ENCODE data around the gene C1QC. TPM values are rescaled to one million over a fixed set of nuclear protein-coding genes. Genes with fewer than 3 reads are reported as not detected.

C1QC gene
- total RNA-seq, 1 donor from 2014 or later = not detected

DNA sequence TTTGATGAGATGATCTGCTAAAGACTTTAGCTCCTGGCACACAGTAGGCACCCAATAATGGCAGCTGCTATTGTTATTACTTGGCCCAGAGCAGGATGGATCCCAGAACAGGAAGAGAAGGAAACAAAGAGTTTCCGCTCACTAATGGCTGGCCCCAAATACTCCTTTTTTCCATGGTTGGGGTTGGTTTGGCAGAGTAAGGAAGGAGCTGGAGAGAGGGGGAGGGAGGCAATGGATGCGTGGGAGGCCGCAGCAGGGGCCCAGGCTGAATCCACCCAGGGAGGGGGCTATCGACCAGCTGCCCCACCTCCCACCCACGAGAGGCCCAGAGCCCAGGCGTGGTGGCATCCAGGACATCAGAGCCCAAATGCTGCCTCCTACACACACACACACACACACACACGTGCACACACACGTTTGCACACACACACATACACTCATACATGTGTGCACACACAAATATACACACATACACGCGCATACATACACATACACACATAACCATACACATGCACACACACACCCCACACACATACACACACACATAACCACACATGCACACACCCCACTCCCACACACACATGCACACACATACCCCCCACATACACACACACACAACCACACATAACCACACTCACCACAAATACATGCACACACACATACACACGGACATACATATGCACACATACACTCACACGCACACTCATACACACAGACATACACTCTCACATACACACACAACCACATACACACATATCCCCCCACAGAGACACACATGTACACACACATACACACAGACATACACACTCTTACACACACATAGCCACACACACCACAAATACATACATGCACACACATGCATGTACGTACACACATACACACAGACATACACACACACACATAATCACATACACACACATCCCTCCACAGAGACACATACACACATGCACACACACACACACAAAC lies 34.8 kb downstream of the C1QC start:
- DNase-seq (ENCODE audit: low read depth) = no peak

DNA sequence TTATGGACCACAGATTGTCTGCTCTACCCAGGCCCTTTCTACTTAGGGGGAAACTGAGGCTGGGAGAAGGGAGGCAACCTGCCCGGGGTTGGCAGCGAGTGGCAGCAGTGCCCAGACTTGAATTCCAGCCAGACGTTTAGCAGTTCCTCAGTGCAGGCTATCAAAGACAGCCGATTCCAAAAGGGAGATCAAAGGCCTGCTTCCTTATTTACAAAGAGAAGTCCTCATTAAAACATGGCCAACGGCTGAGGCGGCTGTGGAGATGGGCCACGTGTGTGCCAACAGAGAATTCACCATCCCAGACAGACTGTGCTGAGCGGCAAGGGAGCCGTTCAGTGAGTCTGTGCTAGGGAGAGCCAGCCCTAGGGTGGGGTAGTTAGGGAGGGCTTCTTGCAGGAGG lies 37.3 kb downstream of the C1QC start:
- no peak for DNase-seq (ENCODE audit: low read depth)

DNA sequence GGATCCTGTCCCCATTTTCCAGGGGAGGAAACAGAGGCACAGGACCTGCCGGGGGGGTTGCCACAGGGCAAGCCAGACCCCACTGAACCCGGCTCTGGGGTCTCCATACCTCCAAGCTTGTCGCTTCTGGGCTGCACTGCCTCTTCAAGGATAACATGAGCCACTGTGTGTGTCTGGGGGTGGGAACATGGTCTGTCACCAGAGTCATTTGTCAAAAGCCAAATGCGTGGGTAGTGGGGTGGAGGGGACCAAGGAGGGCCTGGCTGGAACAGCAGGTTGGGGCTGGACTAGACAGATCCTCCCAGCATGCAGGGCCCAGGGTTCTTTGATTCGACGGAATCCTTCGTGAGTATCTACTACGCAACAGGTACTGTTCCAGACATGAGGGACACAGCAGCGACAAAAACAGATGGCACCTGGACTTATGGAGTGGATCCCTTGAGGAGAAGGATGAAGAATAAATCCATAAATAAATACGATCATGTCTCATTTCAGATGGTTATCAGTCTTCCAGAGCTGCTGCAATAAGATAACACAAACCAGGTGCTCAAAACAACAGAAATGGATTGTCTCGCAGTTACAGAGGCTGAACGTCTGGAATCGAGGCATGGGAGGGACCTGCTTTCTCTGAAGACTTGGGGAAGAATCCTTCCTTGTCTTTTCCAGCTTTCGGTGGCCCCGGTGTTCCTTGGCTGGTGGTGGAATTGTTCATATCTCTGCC lies 38.3 kb downstream of the C1QC start:
- DNase-seq (ENCODE audit: low read depth) = no peak

DNA sequence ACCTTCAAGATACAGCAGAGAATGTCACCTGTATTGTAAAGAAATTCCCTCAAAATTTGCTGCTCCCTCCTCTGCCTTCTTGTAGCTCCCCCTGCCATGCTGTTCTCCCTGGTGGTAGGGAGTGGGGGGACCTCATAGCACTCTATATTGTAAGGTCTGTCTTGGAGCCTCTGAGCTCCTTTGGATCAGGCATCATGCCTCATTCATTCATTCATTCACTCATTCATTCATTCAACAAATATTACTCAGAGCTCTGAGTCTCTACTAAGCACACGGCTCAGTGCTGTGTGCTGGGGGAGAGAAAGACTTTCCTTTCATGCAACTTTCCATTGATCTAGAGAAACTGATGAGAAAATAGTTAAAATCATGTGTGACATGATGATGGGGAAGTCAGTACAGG lies 40.1 kb downstream of the C1QC start:
- DNase-seq (ENCODE audit: low read depth) = no peak

DNA sequence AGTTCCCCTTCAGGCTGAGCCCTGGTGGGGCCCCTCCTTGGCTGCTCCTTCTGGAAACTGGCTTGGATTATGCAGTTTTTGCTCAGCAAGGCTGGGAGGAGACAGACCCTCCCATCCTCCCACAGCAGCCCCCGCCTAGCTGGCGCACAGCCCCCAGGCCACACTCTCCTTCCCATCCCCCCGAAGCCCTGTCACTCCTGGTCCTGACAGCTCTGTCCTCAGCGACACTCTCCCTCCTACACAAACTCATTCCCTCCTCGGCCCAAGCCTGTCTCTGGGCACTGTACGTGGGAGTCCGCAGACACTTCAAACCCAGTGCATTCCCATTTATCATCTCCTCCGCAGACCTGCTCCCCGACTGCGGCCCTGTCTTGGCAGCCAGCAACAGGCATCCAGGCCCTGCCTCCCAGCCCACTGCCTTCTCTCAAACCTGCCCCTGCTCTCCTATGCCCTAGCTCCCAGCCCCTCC lies 42.2 kb downstream of the C1QC start:
- DNase-seq (ENCODE audit: low read depth) = no peak

DNA sequence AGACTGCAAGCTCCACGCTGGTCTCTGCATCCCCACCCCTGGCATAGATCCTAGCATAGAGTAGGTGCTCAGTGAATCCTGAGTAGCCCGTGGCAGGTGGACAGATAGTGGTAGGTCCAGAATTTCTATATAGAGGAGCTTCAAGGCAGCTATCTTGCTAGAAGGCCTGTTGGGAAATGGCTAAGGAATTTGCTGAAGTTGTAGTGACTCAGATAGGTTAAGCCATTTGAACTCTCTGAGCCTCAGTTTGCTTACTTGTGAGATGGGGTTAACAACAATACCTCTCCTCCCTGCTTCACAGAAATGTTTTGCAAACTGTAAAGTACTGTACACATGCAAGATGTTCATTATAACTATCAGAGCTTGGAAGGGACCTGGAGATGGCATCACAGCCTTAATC lies 43.8 kb downstream of the C1QC start:
- no peak for DNase-seq (ENCODE audit: low read depth)

DNA sequence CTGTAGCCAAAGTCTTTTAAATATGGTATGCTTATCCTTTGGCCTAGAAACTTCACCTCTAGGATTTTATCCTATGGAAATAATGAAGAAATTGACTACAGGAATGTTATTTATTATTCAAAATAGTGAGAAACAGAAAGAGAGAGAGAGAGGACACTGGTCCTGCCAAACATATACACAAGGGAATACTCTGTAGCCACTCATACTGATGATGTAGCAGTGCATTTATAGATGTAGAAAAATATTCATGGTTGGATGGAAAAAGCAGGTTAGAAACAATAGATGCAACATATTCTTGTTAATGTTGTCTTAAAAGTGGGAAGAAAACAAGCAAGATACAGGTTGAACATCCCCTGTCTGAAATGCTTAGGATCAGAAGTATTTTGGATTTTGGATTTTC lies 45.0 kb downstream of the C1QC start:
- DNase-seq (ENCODE audit: low read depth) = no peak

DNA sequence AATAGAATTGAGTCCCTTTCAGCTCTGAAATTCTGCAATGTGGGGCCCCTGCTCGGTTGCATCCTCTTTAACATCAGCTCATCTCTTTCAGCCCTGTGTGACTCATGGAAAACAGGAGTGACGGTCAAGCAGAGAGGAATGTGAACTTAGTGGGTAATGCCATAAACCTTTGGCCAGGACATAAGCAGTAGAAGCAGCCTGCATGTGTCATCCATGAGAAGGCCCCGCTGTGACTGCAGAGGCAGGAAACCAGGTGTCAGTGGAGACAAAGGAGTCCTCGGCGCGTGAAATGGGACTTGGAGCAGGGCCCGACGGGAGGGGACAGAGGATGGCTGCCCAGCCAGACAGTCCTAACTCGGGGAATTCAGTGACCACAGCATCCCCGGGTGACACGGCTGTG lies 46.1 kb downstream of the C1QC start:
- DNase-seq (ENCODE audit: low read depth) = peak; percentile 51

DNA sequence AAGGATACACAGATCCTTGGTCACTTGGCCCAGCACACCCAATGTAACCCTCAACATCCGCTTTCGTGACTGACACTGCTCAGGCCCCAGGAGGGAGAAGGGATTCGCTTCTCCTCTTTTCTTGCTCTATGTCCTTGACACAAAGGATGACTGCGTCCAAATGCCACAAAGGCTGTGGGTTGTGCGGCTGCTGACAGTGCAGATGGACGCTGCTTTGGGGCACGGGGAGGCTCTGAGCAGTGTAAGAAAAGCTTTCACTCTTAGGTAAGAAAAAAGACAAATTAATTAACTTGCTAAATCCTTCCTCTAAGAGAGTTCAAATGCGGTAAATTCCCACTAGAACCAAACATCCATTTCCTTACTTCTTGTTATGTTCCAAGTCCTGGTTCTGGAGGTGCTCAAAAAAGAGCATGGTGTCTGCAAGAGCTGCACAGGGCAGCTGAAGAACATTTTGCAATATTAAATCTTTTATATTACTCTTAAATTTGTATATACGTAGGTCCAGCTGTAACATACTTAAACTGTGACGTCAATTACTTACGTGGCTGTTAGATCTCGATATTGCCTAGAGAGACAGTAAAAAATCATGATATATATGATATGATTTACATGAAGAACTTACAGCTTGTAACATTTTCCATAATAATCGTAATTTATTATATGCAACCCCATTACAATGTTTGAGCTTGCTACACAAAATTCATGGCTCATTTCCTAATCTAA lies 47.8 kb downstream of the C1QC start:
- DNase-seq (ENCODE audit: low read depth) = no peak

DNA sequence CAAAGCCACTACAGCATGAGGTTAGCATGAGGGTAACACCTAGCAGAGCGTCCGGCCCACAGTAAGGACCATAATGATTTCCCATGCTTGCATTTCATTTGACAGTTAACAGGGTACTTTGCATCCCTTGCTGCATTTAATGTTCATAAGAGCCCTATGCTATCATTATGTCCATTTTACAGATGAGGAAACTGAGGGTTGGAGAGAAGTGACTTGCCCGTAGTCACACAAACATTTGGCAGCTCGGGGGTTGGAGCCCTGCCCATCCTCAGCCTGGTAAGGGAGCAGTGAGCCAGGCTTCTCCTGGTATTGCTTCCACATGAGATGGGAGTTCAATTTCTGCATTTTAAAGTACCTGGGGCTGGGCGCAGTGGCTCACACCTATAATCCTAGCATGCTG lies 50.7 kb downstream of the C1QC start:
- no peak for DNase-seq (ENCODE audit: low read depth)

DNA sequence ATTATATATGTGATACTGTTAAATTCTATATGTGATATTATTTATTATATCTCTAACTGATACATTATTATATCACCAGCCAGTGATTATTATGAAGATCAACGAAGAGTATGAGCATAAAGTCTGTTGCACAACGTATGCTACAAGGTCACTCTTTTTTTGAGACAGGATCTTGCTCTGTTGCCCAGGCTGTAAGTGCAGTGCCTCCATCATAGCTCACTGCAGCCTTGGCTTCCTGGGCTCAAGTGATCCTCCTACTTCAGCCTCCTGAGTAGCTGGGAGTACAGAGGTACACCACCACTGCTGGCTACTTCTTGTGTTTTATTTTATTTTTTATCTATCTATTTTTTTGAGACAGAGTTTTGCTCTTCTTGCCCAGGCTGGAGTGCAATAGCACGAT lies 53.2 kb downstream of the C1QC start:
- DNase-seq (ENCODE audit: low read depth) = no peak

Small RNA genes lying within 50 kb of the gene (microRNA-seq; reads per million reads assigned to microRNA genes)
- gene MIR6127 = not detected

Other genes starting within 250 kb of the C1QC start
- 19.0 and 19.9 TPM in 2 replicates for gene ZBTB40, start 191.8 kb upstream of the C1QC start, total RNA-seq
- not detected in 2 replicates for gene EPHA8, start 80.1 kb upstream of the C1QC start, total RNA-seq
- gene C1QA, start 7.0 kb upstream of the C1QC start, total RNA-seq = not detected in 2 replicates
- not detected in 2 replicates for gene C1QB, start 9.6 kb downstream of the C1QC start, total RNA-seq
- gene EPHB2, start 67.2 kb downstream of the C1QC start, total RNA-seq = 4.2 and 9.5 TPM in 2 replicates

All from myocyte (in vitro differentiated cells).